Endometrium (tissue), 2 donors: ENCODE results near the gene CHRNB1.

Experiments used
- FAIRE-seq: peaks from 2 replicates; lab custom pipeline; 2012; peaks lifted over from hg19 to GRCh38; lab: Jason Lieb, UNC
- donor health status: control.
- donor health status: control.

Gene CHRNB1

GRCh38 chr17:7437950-7438614, 6.8 kb upstream of the CHRNB1 start:
- no peak for FAIRE-seq

GRCh38 chr17:7438656-7439460, 6.0 kb upstream of the CHRNB1 start:
- no peak for FAIRE-seq

- no peak for FAIRE-seq
Measured at GRCh38 chr17:7439462-7440112, 5.3 kb upstream of the CHRNB1 start, which contains the start of gene FGF11. Gene FGF11 (plus strand): TSS chr17:7439512. CDS start chr17:7439621, 109 bp downstream.

GRCh38 chr17:7440113-7440833, 4.6 kb upstream of the CHRNB1 start:
- FAIRE-seq: no peak

GRCh38 chr17:7440834-7441195, 4.0 kb upstream of the CHRNB1 start:
- no peak for FAIRE-seq

GRCh38 chr17:7441266-7441665, 3.6 kb upstream of the CHRNB1 start:
- no peak for FAIRE-seq

- FAIRE-seq: no peak
Measured at GRCh38 chr17:7442142-7442541, 2.7 kb upstream of the CHRNB1 start.

GRCh38 chr17:7443499-7444485, 1.1 kb upstream of the CHRNB1 start:
- FAIRE-seq: no peak

- FAIRE-seq: no peak
Measured at GRCh38 chr17:7445619-7445968, 733 bp downstream of the CHRNB1 start.

- no peak for FAIRE-seq
Measured at GRCh38 chr17:7448461-7448860, 3.6 kb downstream of the CHRNB1 start.

GRCh38 chr17:7459961-7460545, 15.2 kb downstream of the CHRNB1 start:
- no peak for FAIRE-seq

- no peak for FAIRE-seq
Measured at GRCh38 chr17:7460850-7461660, 16.2 kb downstream of the CHRNB1 start.

- FAIRE-seq: no peak
Measured at GRCh38 chr17:7462474-7463371, 17.9 kb downstream of the CHRNB1 start.

GRCh38 chr17:7463372-7463846, 18.5 kb downstream of the CHRNB1 start:
- no peak for FAIRE-seq

- no peak for FAIRE-seq
Measured at GRCh38 chr17:7464081-7464480, 19.2 kb downstream of the CHRNB1 start.

GRCh38 chr17:7465597-7466275, 20.9 kb downstream of the CHRNB1 start:
- no peak for FAIRE-seq

GRCh38 chr17:7466318-7466638, 21.4 kb downstream of the CHRNB1 start:
- no peak for FAIRE-seq

GRCh38 chr17:7466639-7467341, 21.9 kb downstream of the CHRNB1 start:
- no peak for FAIRE-seq
